ENCODE results near the gene NDST4. TPM values are rescaled to one million over a fixed set of nuclear protein-coding genes. Genes with fewer than 3 reads are reported as not detected.

NDST4 gene
- total RNA-seq: not detected

- intact Hi-C loops (cut with DNase I): no loop called here
- TF ChIP-seq POLR2A (IDR thresholded peaks at IDR 0.05) (no peak), POLR2AphosphoS5 (IDR thresholded peaks at IDR 0.05; ENCODE audit: insufficient read depth in 1 of 2, low read depth in 1 of 2) (no peak), CTCF (IDR thresholded peaks at IDR 0.05) (no peak)
- peaks cover 8% of the 10 kb centered on the region for H3K4me1 ChIP-seq
- H3K27me3 ChIP-seq: no peaks in the 10 kb centered on the region
- H3K4me3 ChIP-seq: no peak within 1 kb of the TSS
- no peak for DNase-seq (ENCODE audit: extremely low spot score in 2 of 2)
- no peaks in the 10 kb centered on the region for H3K9me3 ChIP-seq
- no peaks in the 10 kb centered on the region for H3K36me3 ChIP-seq
- no peak within 1 kb of the TSS for H3K27ac ChIP-seq
These were observed at the start of gene NDST4 for GRCh38 chr4:115113506-115114106. TSS of gene NDST4 (minus strand) at chr4:115113620. CDS start at chr4:115077036, 36,584 bp downstream.

GRCh38 chr4:115159141-115159540 is 45.7 kb upstream of the NDST4 start:
- no peak for TF ChIP-seq POLR2AphosphoS5 (IDR thresholded peaks at IDR 0.05; ENCODE audit: insufficient read depth in 1 of 2, low read depth in 1 of 2)
- no peak for TF ChIP-seq POLR2A (IDR thresholded peaks at IDR 0.05)
- TF ChIP-seq CTCF (IDR thresholded peaks at IDR 0.05): no peak
- no peaks in the 10 kb centered on the region for H3K36me3 ChIP-seq
- intact Hi-C loops (cut with DNase I): no loop called here
- no peaks in the 10 kb centered on the region for H3K27me3 ChIP-seq
- no peak overlapping the region for H3K27ac ChIP-seq
- no peak for DNase-seq (ENCODE audit: extremely low spot score in 2 of 2)
- no peaks in the 10 kb centered on the region for H3K4me1 ChIP-seq
- no peaks in the 10 kb centered on the region for H3K9me3 ChIP-seq
- H3K4me3 ChIP-seq: no peak overlapping the region

- H3K36me3 ChIP-seq: no peaks in the 10 kb centered on the region
- no peak for TF ChIP-seq POLR2AphosphoS5 (IDR thresholded peaks at IDR 0.05; ENCODE audit: insufficient read depth in 1 of 2, low read depth in 1 of 2)
- TF ChIP-seq CTCF (IDR thresholded peaks at IDR 0.05): no peak
- no peak for TF ChIP-seq POLR2A (IDR thresholded peaks at IDR 0.05)
- H3K4me1 ChIP-seq: no peaks in the 10 kb centered on the region
- intact Hi-C loops (cut with DNase I): no loop called here
- no peaks in the 10 kb centered on the region for H3K9me3 ChIP-seq
- no peak for DNase-seq (ENCODE audit: extremely low spot score in 2 of 2)
- H3K4me3 ChIP-seq: no peak overlapping the region
- H3K27ac ChIP-seq: no peak overlapping the region
- H3K27me3 ChIP-seq: no peaks in the 10 kb centered on the region
These were observed 44.9 kb upstream of the NDST4 start for GRCh38 chr4:115158296-115158695.

GRCh38 chr4:115154826-115155225 is 41.4 kb upstream of the NDST4 start:
- H3K27me3 ChIP-seq: no peaks in the 10 kb centered on the region
- TF ChIP-seq POLR2A (IDR thresholded peaks at IDR 0.05) (no peak), POLR2AphosphoS5 (IDR thresholded peaks at IDR 0.05; ENCODE audit: insufficient read depth in 1 of 2, low read depth in 1 of 2) (no peak), CTCF (IDR thresholded peaks at IDR 0.05) (no peak)
- no peaks in the 10 kb centered on the region for H3K4me1 ChIP-seq
- no peak overlapping the region for H3K4me3 ChIP-seq
- DNase-seq (ENCODE audit: extremely low spot score in 2 of 2): no peak
- no peak overlapping the region for H3K27ac ChIP-seq
- intact Hi-C loops (cut with DNase I): no loop called here
- H3K9me3 ChIP-seq: no peaks in the 10 kb centered on the region
- H3K36me3 ChIP-seq: no peaks in the 10 kb centered on the region

GRCh38 chr4:115152965-115153364 is 39.5 kb upstream of the NDST4 start:
- no peaks in the 10 kb centered on the region for H3K36me3 ChIP-seq
- intact Hi-C loops (cut with DNase I): no loop called here
- H3K9me3 ChIP-seq: no peaks in the 10 kb centered on the region
- no peak for DNase-seq (ENCODE audit: extremely low spot score in 2 of 2)
- H3K4me1 ChIP-seq: no peaks in the 10 kb centered on the region
- no peak overlapping the region for H3K27ac ChIP-seq
- H3K4me3 ChIP-seq: no peak overlapping the region
- H3K27me3 ChIP-seq: no peaks in the 10 kb centered on the region
- no peak for TF ChIP-seq CTCF (IDR thresholded peaks at IDR 0.05)
- TF ChIP-seq POLR2A (IDR thresholded peaks at IDR 0.05): no peak
- no peak for TF ChIP-seq POLR2AphosphoS5 (IDR thresholded peaks at IDR 0.05; ENCODE audit: insufficient read depth in 1 of 2, low read depth in 1 of 2)

Measured in vagina (tissue), 2 donors.